MCF 10A (cell line): ENCODE data around the gene SPG21. TPM values are rescaled to one million over a fixed set of nuclear protein-coding genes. Genes with fewer than 3 reads are reported as not detected.

Experiments used
- BruUV-seq: library from RNA; stranded (reverse); fragments of 400-500 nt; replicated peaks from 2 replicates; lab custom pipeline; 2021; lab: Mats Ljungman, UMichigan
- CTCF ChIA-PET: fragments of 300-600 bp; sonication (Branson Sonifier 250); formaldehyde crosslinking; extraction: SDS; loops from one replicate; lab custom pipeline; 2021; ENCODE audit warnings: antibody characterized with exemption, inconsistent platforms; lab: Yijun Ruan, JAX
- POLR2A ChIA-PET: fragments of 300-600, 350-650 bp; sonication (Branson Sonifier 250); formaldehyde crosslinking; extraction: SDS; loops from one replicate; lab custom pipeline; 2020; ENCODE audit warnings: antibody characterized with exemption, inconsistent platforms; lab: Yijun Ruan, JAX
- DNase-seq: peaks from one replicate; pipeline ENCODE4 v3.0.0-alpha.2; 2018; ENCODE audit not compliant: unreplicated experiment
- H3K27ac Mint-ChIP-seq: one replicate; pipeline ENCODE4 v1.8.0; 2022; ENCODE audit warnings: mild to moderate bottlenecking, low read depth, mixed read lengths; ENCODE audit not compliant: unreplicated experiment
- H3K27me3 Mint-ChIP-seq: one replicate; pipeline ENCODE4 v1.8.0; 2022; ENCODE audit warnings: mixed read lengths; ENCODE audit not compliant: insufficient read depth, unreplicated experiment
- H3K36me3 Mint-ChIP-seq: one replicate; pipeline ENCODE4 v1.8.0; 2022; ENCODE audit warnings: mild to moderate bottlenecking, moderate library complexity, mixed read lengths; ENCODE audit not compliant: insufficient read depth, unreplicated experiment
- H3K4me1 Mint-ChIP-seq: one replicate; pipeline ENCODE4 v1.8.0; 2022; ENCODE audit warnings: mixed read lengths; ENCODE audit not compliant: insufficient read depth, unreplicated experiment
- H3K4me3 Mint-ChIP-seq: one replicate; pipeline ENCODE4 v1.8.0; 2022; ENCODE audit warnings: mild to moderate bottlenecking, moderate library complexity, mixed read lengths; ENCODE audit not compliant: unreplicated experiment
- H3K9me3 Mint-ChIP-seq: one replicate; pipeline ENCODE4 v1.8.0; 2022; ENCODE audit warnings: mixed read lengths; ENCODE audit not compliant: unreplicated experiment
- CTCF ChIP-seq: fragments of 200-600 bp; IDR thresholded peaks from one replicate; pipeline ENCODE4 v1.8.0; 2022; ENCODE audit warnings: antibody characterized with exemption, mild to moderate bottlenecking; ENCODE audit not compliant: unreplicated experiment
- intact Hi-C: fragments of 100-400 bp; cut with micrococcal nuclease; formaldehyde crosslinking; loops from 2 replicates; pipeline ENCODE4 v1.14.1; 2022
- total RNA-seq: library from RNA; stranded (reverse); gene quantifications from 2 replicates; pipeline ENCODE4 v1.2.3, GENCODE V29; 2022

SPG21 gene
- total RNA-seq, 1 experiment from 2014 or later: 63.1 TPM

GRCh38 chr15:64938192-64938591 is 51.5 kb downstream of the SPG21 start:
- ChIA-PET POLR2A (no interaction called here), CTCF (no interaction called here)
- intact Hi-C loops: no loop called here
- Mint-ChIP-seq H3K4me1 (no peaks in the 10 kb centered on the region), H3K27ac (no peak overlapping the region), H3K27me3 (no peaks in the 10 kb centered on the region), H3K36me3 (no peaks in the 10 kb centered on the region), H3K9me3 (peaks cover 6% of the 10 kb centered on the region), H3K4me3 (no peak overlapping the region)
- DNase-seq: peak; percentile 66
- TF ChIP-seq CTCF: no peak
- BruUV-seq: no TSS peak

GRCh38 chr15:64934023-64934422 is 55.7 kb downstream of the SPG21 start:
- peaks cover 6% of the 10 kb centered on the region for H3K4me1 Mint-ChIP-seq
- BruUV-seq: no TSS peak
- no peaks in the 10 kb centered on the region for H3K27me3 Mint-ChIP-seq
- intact Hi-C loops: no loop called here
- no peaks in the 10 kb centered on the region for H3K9me3 Mint-ChIP-seq
- DNase-seq: no peak
- CTCF ChIA-PET: interaction anchor here (1.0 kb wide), 1 partner anchor 46 kb away, joined by 3 read pairs; no protein-coding TSS in a partner anchor
- H3K4me3 Mint-ChIP-seq: no peak overlapping the region
- no peak overlapping the region for H3K27ac Mint-ChIP-seq
- no peaks in the 10 kb centered on the region for H3K36me3 Mint-ChIP-seq
- POLR2A ChIA-PET: no interaction called here
- no peak for TF ChIP-seq CTCF

GRCh38 chr15:64931381-64931780 is 58.3 kb downstream of the SPG21 start:
- Mint-ChIP-seq H3K27ac (no peak overlapping the region), H3K4me1 (peaks cover 6% of the 10 kb centered on the region), H3K36me3 (no peaks in the 10 kb centered on the region), H3K4me3 (no peak overlapping the region), H3K9me3 (no peaks in the 10 kb centered on the region), H3K27me3 (no peaks in the 10 kb centered on the region)
- intact Hi-C loops: no loop called here
- POLR2A ChIA-PET: no interaction called here
- CTCF ChIA-PET: no interaction called here
- no peak for TF ChIP-seq CTCF
- BruUV-seq: no TSS peak
- no peak for DNase-seq

- ChIA-PET POLR2A (no interaction called here), CTCF (no interaction called here)
- Mint-ChIP-seq H3K27ac (no peak overlapping the region), H3K27me3 (no peaks in the 10 kb centered on the region), H3K36me3 (no peaks in the 10 kb centered on the region), H3K4me3 (no peak overlapping the region), H3K4me1 (peaks cover 6% of the 10 kb centered on the region), H3K9me3 (no peaks in the 10 kb centered on the region)
- DNase-seq: no peak
- no peak for TF ChIP-seq CTCF
- intact Hi-C loops: no loop called here
- BruUV-seq: no TSS peak
Observed at GRCh38 chr15:64930778-64931371, 58.8 kb downstream of the SPG21 start.
